Measurements from ENCODE around the gene FTL. TPM values are rescaled to one million over a fixed set of nuclear protein-coding genes. Genes with fewer than 3 reads are reported as not detected.

The FTL gene
- total RNA-seq, 2 experiments from 2014 or later: 616 to 627 TPM

- Mint-ChIP-seq H3K36me3 (ENCODE audit: low read depth) (peaks cover 12% of the 10 kb centered on the region), H3K27ac (no peak overlapping the region), H3K4me3 (no peak overlapping the region), H3K4me1 (ENCODE audit: low read depth) (peaks cover 14% of the 10 kb centered on the region), H3K9me3 (no peaks in the 10 kb centered on the region), H3K27me3 (no peaks in the 10 kb centered on the region)
- intact Hi-C loops (cut with DNase I, micrococcal nuclease): no loop called here
- peaks cover 0 to 8% of the 10 kb centered on the region in 2 experiments for H3K9me3 ChIP-seq (ENCODE audit: control insufficient read depth in 1 of 2, insufficient read depth in 1 of 2, low read length in 2 of 2)
- ATAC-seq (ENCODE audit: poor library complexity) (no peak), DNase-seq (no peak)
- peaks cover 8% of the 10 kb centered on the region for H3K4me1 ChIP-seq (ENCODE audit: insufficient read depth, low read length)
- H3K27me3 ChIP-seq (ENCODE audit: control insufficient read depth in 1 of 2, insufficient read depth in 2 of 2, low read length in 2 of 2): no peaks in the 10 kb centered on the region
- H3K36me3 ChIP-seq (ENCODE audit: insufficient read depth, low read length): no peaks in the 10 kb centered on the region
- TF ChIP-seq CTCF (IDR thresholded peaks at IDR 0.05): no peak
- CTCF ChIA-PET: no interaction called here
- POLR2A ChIA-PET: no interaction called here
- H3K4me3 ChIP-seq (ENCODE audit: low read length): no peak overlapping the region
- no peak overlapping the region for H3K27ac ChIP-seq (ENCODE audit: low read depth in 1 of 2, low read length in 2 of 2)
Observed at GRCh38 chr19:48938256-48938655, 26.9 kb upstream of the FTL start.

GRCh38 chr19:48940902-48941301 is 24.2 kb upstream of the FTL start:
- TF ChIP-seq CTCF (IDR thresholded peaks at IDR 0.05): no peak
- Mint-ChIP-seq H3K4me3 (no peak overlapping the region), H3K27ac (no peak overlapping the region), H3K27me3 (no peaks in the 10 kb centered on the region), H3K4me1 (ENCODE audit: low read depth) (no peaks in the 10 kb centered on the region), H3K9me3 (no peaks in the 10 kb centered on the region), H3K36me3 (ENCODE audit: low read depth) (peaks cover 12% of the 10 kb centered on the region)
- H3K9me3 ChIP-seq (ENCODE audit: control insufficient read depth in 1 of 2, insufficient read depth in 1 of 2, low read length in 2 of 2): peaks cover 0 to 8% of the 10 kb centered on the region in 2 experiments
- no peaks in the 10 kb centered on the region for H3K27me3 ChIP-seq (ENCODE audit: control insufficient read depth in 1 of 2, insufficient read depth in 2 of 2, low read length in 2 of 2)
- H3K27ac ChIP-seq (ENCODE audit: low read depth in 1 of 2, low read length in 2 of 2): no peak overlapping the region
- ChIA-PET POLR2A (no interaction called here), CTCF (interaction anchor here (0.9 kb wide), 1 partner anchor 30 kb away, joined by 3 read pairs; no protein-coding TSS in a partner anchor)
- intact Hi-C loops (cut with DNase I, micrococcal nuclease): no loop called here
- DNase-seq (no peak), ATAC-seq (ENCODE audit: poor library complexity) (no peak)
- H3K4me1 ChIP-seq (ENCODE audit: insufficient read depth, low read length): no peaks in the 10 kb centered on the region
- H3K36me3 ChIP-seq (ENCODE audit: insufficient read depth, low read length): no peaks in the 10 kb centered on the region
- no peak overlapping the region for H3K4me3 ChIP-seq (ENCODE audit: low read length)

- DNase-seq (no peak), ATAC-seq (ENCODE audit: poor library complexity) (no peak)
- Histone ChIP-seq H3K27me3 (ENCODE audit: control insufficient read depth in 1 of 2, insufficient read depth in 2 of 2, low read length in 2 of 2) (no peaks in the 10 kb centered on the region), H3K27ac (ENCODE audit: low read depth in 1 of 2, low read length in 2 of 2) (no peak overlapping the region), H3K4me3 (ENCODE audit: low read length) (no peak overlapping the region), H3K9me3 (ENCODE audit: control insufficient read depth in 1 of 2, insufficient read depth in 1 of 2, low read length in 2 of 2) (peaks cover 0 to 24% of the 10 kb centered on the region in 2 experiments), H3K36me3 (ENCODE audit: insufficient read depth, low read length) (no peaks in the 10 kb centered on the region), H3K4me1 (ENCODE audit: insufficient read depth, low read length) (no peaks in the 10 kb centered on the region)
- Mint-ChIP-seq H3K27ac (no peak overlapping the region), H3K4me3 (no peak overlapping the region), H3K27me3 (no peaks in the 10 kb centered on the region), H3K36me3 (ENCODE audit: low read depth) (peaks cover 12% of the 10 kb centered on the region), H3K9me3 (no peaks in the 10 kb centered on the region), H3K4me1 (ENCODE audit: low read depth) (no peaks in the 10 kb centered on the region)
- ChIA-PET POLR2A (no interaction called here), CTCF (no interaction called here)
- TF ChIP-seq CTCF (IDR thresholded peaks at IDR 0.05): no peak
- intact Hi-C loops (cut with DNase I, micrococcal nuclease): no loop called here
Observed at GRCh38 chr19:48943081-48943480, 22.0 kb upstream of the FTL start.

Measured in CD4-positive, alpha-beta T cell (primary cell).